Measurements from ENCODE around the gene SOWAHC.

The SOWAHC gene

GRCh38 chr2:109659396-109660045, 45.4 kb downstream of the SOWAHC start:
- no peak for TF ChIP-seq MYC (IDR thresholded peaks at IDR 0.05; ENCODE audit: low read depth, low read length)
- TF ChIP-seq CTCF (IDR thresholded peaks at IDR 0.05; ENCODE audit: low read depth, low read length): no peak
- no peak for TF ChIP-seq POLR2A (IDR thresholded peaks at IDR 0.05; ENCODE audit: extremely low read depth, insufficient read length)
- no peak for TF ChIP-seq MAX (IDR thresholded peaks at IDR 0.05; ENCODE audit: low read depth, low read length)
- no peak overlapping the region for H3K4me3 ChIP-seq (ENCODE audit: low read depth, low read length)
- no peak for DNase-seq (ENCODE audit: low read depth)

GRCh38 chr2:109660046-109660860, 46.1 kb downstream of the SOWAHC start:
- DNase-seq (ENCODE audit: low read depth): peak; percentile 25

GRCh38 chr2:109662889-109663288, 48.7 kb downstream of the SOWAHC start:
- DNase-seq (ENCODE audit: low read depth): no peak
- TF ChIP-seq MAX (IDR thresholded peaks at IDR 0.05; ENCODE audit: low read depth, low read length): no peak
- TF ChIP-seq CTCF (IDR thresholded peaks at IDR 0.05; ENCODE audit: low read depth, low read length): no peak
- TF ChIP-seq MYC (IDR thresholded peaks at IDR 0.05; ENCODE audit: low read depth, low read length): no peak
- no peak for TF ChIP-seq POLR2A (IDR thresholded peaks at IDR 0.05; ENCODE audit: extremely low read depth, insufficient read length)
- H3K4me3 ChIP-seq (ENCODE audit: low read depth, low read length): no peak overlapping the region

More at GRCh38 chr2:109660046-109660860, 46.1 kb downstream of the SOWAHC start:
- TF ChIP-seq CTCF (IDR thresholded peaks at IDR 0.05; ENCODE audit: low read depth, low read length) (no peak), MAX (IDR thresholded peaks at IDR 0.05; ENCODE audit: low read depth, low read length) (no peak), POLR2A (IDR thresholded peaks at IDR 0.05; ENCODE audit: extremely low read depth, insufficient read length) (no peak), MYC (IDR thresholded peaks at IDR 0.05; ENCODE audit: low read depth, low read length) (no peak)
- H3K4me3 ChIP-seq (ENCODE audit: low read depth, low read length): no peak overlapping the region

- no peak for TF ChIP-seq MAX (IDR thresholded peaks at IDR 0.05; ENCODE audit: low read depth, low read length)
- no peak for TF ChIP-seq MYC (IDR thresholded peaks at IDR 0.05; ENCODE audit: low read depth, low read length)
- no peak for TF ChIP-seq POLR2A (IDR thresholded peaks at IDR 0.05; ENCODE audit: extremely low read depth, insufficient read length)
- no peak for TF ChIP-seq CTCF (IDR thresholded peaks at IDR 0.05; ENCODE audit: low read depth, low read length)
- no peak overlapping the region for H3K4me3 ChIP-seq (ENCODE audit: low read depth, low read length)
- no peak for DNase-seq (ENCODE audit: low read depth)
Observed at GRCh38 chr2:109663721-109664120, 49.6 kb downstream of the SOWAHC start.

GRCh38 chr2:109666466-109666865, 52.3 kb downstream of the SOWAHC start:
- DNase-seq (ENCODE audit: low read depth): no peak
- TF ChIP-seq MAX (IDR thresholded peaks at IDR 0.05; ENCODE audit: low read depth, low read length) (no peak), MYC (IDR thresholded peaks at IDR 0.05; ENCODE audit: low read depth, low read length) (no peak), POLR2A (IDR thresholded peaks at IDR 0.05; ENCODE audit: extremely low read depth, insufficient read length) (no peak), CTCF (IDR thresholded peaks at IDR 0.05; ENCODE audit: low read depth, low read length) (no peak)
- H3K4me3 ChIP-seq (ENCODE audit: low read depth, low read length): no peak overlapping the region

Data from NB4 (cell line).